GM12801 (cell line): ENCODE results near the gene KRT75.

Experiments
- TF ChIP-seq, protein P1 (sequence below): IDR thresholded peaks from one replicate; pipeline ENCODE4 v1.5.1; 2011; ENCODE audit warnings: control low read depth; ENCODE audit not compliant: insufficient read length; ENCODE audit errors: extremely low read depth

KRT75 gene

GRCh38 chr12:52378091-52378490 lies 56.1 kb downstream of the KRT75 start:
- TF ChIP-seq, protein P1, sequence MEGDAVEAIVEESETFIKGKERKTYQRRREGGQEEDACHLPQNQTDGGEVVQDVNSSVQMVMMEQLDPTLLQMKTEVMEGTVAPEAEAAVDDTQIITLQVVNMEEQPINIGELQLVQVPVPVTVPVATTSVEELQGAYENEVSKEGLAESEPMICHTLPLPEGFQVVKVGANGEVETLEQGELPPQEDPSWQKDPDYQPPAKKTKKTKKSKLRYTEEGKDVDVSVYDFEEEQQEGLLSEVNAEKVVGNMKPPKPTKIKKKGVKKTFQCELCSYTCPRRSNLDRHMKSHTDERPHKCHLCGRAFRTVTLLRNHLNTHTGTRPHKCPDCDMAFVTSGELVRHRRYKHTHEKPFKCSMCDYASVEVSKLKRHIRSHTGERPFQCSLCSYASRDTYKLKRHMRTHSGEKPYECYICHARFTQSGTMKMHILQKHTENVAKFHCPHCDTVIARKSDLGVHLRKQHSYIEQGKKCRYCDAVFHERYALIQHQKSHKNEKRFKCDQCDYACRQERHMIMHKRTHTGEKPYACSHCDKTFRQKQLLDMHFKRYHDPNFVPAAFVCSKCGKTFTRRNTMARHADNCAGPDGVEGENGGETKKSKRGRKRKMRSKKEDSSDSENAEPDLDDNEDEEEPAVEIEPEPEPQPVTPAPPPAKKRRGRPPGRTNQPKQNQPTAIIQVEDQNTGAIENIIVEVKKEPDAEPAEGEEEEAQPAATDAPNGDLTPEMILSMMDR, result no peak

- TF ChIP-seq, protein P1, result no peak
Observed at GRCh38 chr12:52377266-52377665, 56.9 kb downstream of the KRT75 start.
